DMS153 treated with DMSO at 0.1 percent for 48 hours (cell line): Measurements from ENCODE around the gene AMBRA1.

Experiments
- DNase-seq: peaks from one replicate; lab custom pipeline; 2025; ENCODE audit not compliant: unreplicated experiment; lab: John Stamatoyannopoulos, UW

The AMBRA1 gene

DNA sequence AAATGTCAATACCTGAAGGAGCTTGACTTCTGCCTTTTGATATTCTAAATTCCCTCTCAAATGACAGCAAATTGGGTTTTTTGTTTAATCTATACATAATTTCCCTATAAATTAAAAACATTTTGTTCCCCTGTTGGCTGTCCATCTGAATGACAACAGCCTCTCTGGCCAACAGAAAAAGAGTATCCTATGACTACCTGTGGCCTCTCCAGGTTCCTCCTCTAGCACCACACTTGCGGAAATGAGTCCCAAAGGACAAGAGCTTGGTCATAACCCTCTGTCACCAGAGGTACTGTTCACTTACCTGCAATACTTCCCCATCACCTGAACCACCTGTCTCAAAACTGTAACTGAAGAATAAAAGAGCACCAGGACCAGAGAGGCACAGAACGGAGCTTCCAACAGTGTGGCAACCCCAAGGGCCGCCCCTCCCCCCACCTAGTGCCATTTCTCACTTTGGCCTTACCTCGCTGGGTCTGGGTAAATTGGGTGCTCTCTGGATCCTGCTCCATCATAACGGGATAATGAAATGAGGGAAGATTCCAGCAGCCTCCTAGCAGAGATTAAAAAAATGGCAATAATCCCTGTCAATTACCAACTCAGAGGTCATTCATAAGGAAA, 81.5 kb downstream of the AMBRA1 start:
- no peak for DNase-seq

DNA sequence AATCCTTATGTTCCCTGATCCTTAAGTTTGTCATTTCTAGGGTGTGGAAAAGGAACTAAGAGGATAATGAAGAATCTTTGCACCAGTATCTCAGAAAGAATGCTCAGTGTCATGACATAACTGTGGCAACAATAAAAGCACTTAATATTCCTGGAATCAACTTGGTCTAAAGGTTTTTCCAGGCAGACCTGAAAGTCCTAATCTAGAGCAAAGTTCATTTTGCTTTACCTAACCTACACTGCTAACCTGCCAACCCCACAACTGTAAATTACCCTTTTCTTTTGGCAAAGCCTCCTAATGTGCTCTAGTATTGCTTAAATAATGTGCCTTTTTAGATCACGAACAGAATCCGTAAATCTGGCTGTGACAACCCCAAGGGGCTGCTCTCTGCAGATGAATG, 82.5 kb downstream of the AMBRA1 start:
- no peak for DNase-seq

DNA sequence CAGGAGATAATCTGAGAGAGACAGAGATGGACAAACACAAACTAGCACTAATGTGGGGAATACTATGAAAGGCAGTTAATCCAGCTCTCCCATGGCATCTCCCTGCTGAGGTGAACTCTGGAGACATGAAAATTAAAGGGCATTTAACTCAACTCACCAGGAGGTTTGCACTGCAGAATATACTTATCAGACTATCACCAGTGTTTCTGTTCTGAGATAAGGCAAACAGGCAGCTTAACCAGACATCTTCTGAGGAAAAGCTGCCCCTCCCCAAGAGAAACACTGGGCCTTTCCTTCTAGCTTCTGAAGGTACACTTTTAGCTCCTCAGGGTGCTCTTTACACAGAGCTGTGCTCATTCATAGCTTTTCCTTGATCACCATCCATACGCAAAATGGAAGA, 85.5 kb downstream of the AMBRA1 start:
- no peak for DNase-seq

DNA sequence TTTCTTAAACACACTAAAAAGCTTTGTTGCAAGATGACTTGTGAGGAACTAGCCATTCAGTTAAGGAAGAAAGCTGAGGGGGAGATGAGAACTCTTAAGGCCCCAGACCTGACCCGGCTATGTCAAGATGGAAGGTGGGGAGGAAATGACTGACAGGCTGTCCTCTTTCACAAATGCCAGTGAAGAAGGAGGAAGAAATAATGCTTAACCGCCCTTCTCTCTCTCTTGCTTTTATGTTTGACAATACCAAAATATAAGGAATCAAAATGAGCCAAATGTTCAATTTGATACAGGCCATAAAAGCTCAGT, 87.4 kb downstream of the AMBRA1 start:
- no peak for DNase-seq

DNA sequence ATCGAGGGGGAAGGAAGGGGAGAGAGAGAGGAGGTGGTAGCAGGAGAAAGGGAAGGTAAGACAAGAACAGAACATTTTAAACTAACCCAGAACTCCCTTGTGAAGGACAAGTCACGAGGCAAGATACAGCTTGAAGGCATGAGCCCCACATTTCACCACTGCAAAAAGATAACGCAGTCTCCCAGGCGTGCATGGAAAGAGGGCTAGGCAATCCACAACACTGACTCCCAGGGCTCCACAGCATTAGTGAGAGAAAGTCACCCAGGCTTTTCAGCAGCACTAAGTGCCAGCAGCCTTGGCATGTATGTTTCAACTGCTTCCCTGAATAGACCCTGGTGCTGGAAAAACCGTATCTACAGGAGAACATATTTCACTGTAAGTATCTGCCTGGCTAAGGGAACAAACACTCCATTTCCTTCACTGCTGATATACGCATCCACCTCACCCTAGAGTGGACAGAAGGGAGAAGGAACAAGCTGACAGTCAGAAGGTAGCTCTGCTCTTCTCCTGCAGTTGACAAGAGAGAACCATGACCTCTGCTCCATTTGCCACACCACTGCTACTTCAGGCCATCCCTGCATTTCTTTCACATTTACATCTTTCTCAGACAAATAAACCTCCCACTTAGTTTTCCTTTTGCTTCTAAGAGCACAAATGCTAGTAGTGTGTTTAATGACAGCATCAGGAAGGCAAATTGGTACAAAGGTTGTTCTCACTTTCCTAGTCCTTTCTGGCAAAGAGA, 87.9 kb downstream of the AMBRA1 start:
- no peak for DNase-seq

DNA sequence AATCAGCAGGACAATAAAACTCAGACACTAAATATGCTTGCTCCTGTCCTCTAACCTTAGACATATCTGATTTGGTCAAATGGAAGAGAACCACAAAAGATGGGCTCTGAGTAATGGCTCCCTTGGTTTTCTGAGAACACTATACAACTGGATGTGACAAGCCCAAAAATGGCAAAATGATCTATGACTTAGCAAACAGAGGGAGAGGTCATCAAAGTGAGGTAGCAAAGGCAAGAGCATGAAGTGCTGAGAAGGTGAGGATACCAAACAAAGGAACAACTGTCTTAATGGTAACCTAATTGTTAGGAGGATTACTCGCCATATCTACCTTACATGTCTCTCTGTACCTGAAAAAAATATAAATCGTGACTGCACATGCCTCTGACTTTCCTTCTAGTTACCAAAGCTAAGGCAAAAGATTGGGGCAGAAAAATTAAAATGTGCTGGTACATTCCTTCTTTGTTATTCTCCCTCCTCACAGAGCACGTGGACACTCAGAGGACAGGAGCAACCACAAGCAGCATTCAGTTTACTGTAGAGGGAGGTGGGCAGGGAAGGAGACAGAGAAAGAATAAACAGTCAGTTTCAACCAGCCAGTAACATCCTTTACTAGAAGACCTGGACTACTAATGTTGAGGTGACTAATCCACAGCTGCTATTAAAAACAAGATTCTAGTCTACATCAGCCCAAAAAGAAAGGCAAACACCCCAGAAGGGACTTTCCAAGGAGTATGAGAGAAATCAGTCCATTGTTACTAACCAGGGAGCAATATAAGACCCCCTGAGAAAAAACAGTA, 88.8 kb downstream of the AMBRA1 start:
- no peak for DNase-seq

DNA sequence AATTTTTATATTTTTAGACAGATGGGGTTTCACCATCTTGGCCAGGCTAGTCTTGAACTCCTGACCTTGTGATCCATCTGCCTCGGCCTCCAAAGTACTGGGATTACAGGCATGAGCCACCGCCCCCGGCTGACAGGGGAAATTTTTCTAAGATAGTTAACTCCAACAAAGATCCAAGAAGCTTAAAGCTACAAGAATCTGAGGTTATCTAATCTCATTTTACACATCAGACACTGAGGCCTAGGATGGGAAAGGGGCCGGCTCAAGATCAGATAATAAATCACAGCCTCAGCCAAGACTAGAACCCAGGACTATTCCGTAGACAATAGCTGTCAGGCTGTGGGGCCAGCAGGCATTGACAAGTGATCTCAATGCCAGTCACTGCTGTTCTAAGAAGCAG, 94.0 kb downstream of the AMBRA1 start:
- DNase-seq = no peak

DNA sequence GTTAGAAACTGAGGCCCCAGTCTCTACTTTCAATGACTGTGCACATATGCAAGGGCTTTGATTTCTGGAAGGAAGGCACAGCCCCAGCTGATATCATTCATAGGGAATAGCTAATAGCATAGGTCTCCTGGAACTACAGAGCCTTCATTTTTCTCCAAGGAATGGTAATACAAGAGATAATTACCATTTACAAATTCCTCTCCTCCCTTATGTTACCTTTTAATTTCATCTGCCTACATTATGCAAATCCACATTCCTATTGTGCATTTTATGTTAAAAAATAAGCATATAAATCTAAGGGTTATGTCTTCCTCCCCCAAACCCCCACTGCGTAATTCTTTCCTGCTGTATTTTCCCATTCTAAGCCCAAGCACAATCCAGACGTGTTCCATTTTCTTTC, 94.9 kb downstream of the AMBRA1 start:
- DNase-seq = no peak

DNA sequence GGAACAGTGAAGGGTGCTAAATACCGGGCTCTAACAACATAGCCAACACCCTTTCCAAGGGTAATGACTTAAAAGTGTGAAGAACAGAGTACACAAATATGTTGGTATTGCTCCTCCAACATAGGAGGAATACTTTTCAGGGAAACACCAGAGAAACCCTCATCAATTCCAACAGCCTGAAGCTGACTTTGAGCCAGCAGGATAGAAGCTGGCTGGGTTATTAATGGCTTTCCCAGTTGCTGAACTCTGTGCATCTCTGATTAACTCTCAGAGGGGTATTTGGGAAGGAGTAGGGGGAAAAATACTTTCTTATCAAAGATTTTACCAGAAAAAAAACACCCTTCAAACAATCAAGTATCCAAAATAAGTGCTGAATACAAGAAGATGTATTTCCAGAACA, 95.6 kb downstream of the AMBRA1 start:
- DNase-seq = no peak

DNA sequence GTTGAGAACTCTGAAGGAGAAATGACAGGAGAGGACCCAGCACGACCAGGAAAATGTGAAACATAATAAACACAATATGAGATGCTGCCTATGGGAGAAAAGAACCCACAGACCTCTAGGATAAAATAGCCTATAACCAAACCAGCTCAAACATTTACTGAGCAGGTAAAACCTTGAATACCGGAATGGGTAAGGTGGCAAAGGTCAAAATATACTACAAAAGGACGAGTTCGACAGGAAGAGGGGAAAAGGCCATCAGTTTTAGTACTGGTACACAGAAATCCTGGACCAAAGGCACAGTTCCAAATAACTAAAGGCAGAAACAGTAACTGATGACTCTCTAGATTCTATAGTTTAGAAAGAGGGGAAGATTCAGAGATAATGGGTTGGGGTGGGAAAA, 96.3 kb downstream of the AMBRA1 start:
- DNase-seq = no peak

DNA sequence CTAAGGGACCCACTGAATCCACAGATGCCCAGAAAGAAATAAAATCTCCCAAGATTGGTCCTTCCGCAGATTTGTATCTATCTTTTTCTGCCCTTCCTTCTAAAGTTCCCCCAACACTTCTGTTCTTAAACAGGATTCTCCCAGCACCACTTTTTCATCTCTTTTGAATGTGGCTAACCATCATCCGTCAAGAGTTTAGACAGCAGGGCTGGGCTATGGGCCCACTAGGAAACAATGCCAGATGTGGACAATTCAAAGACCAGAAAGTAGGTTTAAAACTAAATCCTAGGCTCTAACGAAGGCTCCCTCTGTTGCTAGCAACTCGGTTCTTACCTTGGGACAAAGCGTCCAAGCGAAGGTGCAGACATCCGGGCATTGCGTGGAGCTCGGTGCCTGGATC, 100.0 kb downstream of the AMBRA1 start:
- DNase-seq = no peak

DNA sequence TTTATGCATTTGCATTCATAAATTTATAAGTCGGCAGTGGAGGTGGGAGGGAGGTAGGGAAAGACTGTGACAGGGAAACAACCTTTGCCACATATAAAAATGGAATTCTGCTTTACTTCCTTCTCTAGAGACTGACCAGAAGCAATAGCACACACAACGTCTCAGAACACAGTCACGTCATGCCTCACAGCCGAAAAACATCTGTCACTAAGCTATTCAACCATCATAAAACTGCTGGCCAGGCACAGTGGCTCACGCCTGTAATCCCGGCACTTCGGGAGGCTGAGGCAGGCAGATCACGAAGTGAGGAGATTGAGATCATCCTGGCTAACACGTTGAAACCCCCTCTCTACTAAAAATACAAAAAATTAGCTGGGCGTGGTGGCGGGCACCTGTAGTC, 101.3 kb downstream of the AMBRA1 start:
- no peak for DNase-seq

DNA sequence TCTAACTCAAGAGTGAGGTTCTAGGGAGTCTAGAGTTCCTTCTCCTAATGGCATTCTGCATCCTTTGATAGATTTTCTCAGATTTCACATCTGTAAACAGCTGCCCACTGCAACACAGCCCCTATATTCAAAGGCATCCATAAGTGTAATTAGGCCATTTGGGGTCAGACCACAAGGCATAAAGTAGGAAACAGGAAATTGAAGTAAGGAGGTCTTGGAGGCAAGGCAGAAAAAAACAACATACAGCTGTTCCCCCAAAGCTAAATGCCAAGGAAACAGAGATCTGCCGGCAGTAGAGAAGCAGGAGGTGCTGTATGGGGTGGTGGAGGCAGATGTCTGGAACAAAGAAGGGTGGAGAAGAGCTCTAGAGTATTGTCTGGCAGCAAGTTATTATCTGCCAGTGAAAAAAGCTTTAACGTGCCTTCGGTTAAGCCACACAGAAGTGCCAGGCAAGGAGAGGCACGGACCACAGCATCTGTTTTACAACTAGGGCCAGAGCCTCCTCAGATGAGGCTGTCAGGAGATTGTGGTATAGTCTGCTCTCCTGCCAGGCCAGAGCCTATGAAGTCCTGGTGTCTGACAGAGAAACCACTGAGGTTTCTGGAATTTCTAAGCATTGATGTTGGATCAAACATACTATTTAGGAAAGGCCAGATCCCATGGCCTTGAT, 102.0 kb downstream of the AMBRA1 start:
- DNase-seq = no peak

DNA sequence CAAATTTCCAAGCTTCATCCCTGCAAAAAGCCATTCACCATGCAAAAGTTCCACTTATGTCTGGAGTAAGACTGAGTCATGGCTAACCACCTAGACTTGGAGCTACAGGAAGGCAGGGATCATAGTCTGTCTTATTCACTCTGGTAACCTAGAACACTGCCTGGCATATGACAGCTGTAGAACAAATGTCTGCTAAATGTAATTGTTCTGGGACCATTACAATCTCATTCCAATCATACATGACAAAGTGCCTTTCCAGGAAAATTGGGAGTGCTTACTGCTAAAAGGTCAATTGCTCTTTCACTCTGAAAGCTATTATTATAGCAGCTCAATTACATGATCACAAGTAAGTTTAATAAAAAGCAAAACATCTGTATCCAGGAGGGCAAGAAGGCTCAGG, 103.2 kb downstream of the AMBRA1 start:
- DNase-seq = no peak

DNA sequence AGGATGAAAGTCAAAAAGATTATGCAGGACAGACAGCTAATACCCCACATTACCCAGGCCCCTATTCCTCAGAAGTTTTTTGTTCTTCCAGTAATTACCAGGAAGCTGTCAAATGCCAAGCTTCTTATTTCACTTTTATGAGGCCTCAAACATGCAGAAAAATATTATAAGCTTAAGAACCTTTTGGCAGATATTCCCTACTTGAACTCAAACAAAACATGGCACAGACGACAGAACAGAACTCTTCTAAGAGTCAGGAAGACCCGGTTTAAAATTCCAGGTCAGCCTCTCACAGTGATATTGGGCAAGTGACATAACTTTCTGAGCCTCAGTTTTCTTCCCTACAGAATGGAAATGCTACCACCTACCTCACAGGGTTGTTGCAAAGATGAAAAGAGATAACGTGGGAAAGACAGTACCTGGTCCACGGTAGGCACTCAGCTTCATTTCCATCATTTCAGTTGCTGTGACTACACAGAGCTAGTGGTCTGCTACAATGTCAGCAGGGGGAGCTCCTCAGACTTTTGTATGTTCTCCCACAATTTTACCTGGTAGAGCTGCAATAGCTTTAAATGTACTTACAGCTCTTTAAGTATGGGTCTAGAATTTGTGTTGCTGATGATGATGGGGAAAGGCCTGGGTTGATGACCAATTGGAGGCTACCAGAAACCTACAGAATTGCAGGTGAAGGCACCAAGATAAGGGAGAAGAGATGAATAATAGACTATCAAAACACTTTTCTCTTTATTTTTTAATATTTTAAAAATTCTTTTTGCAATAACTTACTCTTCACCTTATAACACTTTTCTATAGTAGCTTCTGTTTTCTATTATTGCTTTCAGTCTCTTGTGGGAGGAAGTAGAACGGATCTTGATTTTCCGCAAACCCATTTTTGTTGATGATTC, 103.9 kb downstream of the AMBRA1 start:
- peak; percentile 25 for DNase-seq

DNA sequence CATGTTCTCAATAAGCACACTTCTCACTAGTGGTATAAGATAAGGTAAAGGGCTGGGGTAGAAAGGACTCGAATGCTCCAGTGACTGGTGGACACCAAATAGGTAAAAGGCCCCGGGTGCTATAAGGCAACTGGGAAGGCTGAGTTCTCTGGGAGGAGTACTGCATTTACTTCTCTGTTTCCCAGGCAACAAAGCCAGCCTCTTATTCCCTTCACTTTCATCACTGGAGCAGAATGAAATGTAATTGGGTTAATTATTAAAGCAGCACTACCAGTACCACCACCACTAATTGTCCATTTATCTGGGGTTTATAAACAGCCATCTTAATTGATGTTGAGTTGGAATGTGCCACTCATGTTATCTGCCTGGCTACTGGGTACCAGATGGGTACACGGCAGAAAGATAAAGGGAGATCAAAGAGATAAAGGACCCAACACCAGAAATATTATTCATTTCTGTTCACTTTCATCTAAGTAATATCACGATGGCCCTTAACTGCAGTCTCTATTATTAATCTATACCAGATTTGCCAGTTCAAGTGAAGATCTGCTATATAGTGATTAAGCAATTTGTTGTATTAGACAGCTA, 107.9 kb downstream of the AMBRA1 start:
- no peak for DNase-seq

DNA sequence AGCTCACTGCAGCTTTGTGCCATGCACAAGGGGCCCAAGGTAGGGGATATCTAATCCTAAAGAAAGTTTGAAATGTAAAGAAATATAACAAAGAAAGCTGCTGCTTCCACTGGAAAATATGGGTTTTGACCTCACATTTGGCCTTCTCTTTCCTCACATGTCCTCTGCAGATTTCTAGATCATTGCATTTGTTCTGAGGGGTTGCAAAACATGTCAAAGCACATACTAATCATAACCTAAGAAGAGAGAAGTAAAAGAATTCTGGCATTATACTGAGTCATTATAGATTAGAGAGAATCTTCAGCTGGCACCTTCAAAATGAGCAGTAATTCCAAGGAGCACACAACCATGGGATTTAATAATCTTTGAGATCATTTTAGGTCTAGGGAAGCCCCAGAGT, 109.7 kb downstream of the AMBRA1 start:
- DNase-seq = no peak

DNA sequence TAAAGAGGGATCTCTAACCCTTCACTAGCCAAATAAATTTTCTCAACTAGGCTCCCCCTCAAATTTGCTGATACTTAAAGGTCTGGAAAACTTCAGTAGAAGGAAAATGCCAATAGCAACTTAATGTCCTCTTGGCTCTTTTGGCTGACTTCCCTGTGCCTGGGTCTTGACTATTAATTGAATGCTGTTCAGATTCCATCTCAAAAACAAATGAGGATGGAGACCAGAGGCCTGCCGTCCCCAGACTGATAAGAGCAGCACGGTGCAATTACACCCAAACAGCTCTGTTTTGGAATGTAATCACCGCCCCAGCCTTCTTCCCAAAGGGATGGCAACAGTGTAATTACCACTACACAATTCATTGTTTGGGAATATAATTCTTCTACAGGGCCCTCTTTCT, 112.9 kb downstream of the AMBRA1 start:
- DNase-seq = no peak

DNA sequence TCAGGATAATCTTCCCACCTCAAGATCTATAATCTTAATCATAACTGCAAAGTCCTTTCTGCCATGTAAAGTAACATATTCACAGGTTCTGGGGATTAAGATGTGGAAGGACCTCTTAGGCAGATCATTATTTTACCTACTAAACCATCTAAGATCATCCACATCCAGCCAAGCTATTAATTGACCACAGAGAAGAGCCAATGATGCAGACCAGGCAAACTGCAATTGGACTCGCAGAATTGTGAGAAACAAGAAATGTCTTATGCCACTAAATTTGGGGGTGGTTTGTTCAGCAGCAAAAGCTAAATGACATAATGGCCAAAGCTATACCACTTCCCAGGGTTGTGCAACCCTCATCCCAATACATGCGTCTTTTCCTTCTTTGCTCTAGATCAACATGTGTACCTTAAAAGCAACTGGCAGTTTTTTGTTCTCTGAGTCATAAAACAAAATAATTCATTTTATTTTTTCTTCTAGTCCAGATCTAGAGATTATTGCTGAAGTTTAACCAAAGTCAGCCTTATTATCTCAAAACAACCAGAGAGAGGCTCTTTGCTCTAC, 113.6 kb downstream of the AMBRA1 start:
- no peak for DNase-seq

DNA sequence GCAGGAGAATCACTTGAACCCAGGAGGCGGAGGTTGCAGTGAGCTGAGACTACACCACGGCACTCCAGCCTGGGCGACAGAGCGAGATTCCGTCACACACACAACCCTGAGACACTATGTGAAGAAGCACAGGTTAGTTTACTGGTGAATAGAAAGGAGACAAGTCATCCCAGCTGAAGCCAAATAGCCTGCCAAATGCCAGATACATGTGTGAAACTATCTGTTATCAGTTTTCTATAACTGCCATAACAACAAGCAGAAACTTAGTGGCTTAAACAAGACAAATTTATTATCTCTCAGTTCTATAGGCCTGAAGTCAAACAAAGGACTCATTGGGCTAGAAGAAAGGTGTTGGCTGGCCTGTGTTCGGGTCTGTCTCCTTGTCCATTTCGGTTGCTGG, 114.2 kb downstream of the AMBRA1 start:
- no peak for DNase-seq
